Right cardiac atrium (tissue), 5 donors: ENCODE measurements around the gene THSD4. TPM values are rescaled to one million over a fixed set of nuclear protein-coding genes. Genes with fewer than 3 reads are reported as not detected.
"Not testable (repeated sequence)": the region's sequence is repeated elsewhere in the genome, so short reads cannot be mapped to it uniquely, and the experiment has no call there.

Source experiments
- ATAC-seq, 2 donors: fragments of 200-7000 bp; cut with Tn5 transposase; one replicate each; pipeline versions ENCODE4 v1.8.0 to v1.9.1; 2020; ENCODE audit warnings: moderate library complexity in 2 of 2, mild to moderate bottlenecking in 1 of 2
- DNase-seq, 3 donors: peaks; one replicate each; pipeline ENCODE4 v3.0.0-alpha.2; 2020
- H3K27ac ChIP-seq: one replicate; pipeline ENCODE4 v1.5.1; 2013; ENCODE audit warnings: mild to moderate bottlenecking, low read length, control low read depth, moderate library complexity
- H3K27me3 ChIP-seq: one replicate; pipeline ENCODE4 v1.6.1; 2013; ENCODE audit not compliant: control insufficient read depth, insufficient read depth
- H3K4me1 ChIP-seq: one replicate; pipeline ENCODE4 v1.6.1; 2013; ENCODE audit warnings: low read length; ENCODE audit not compliant: control insufficient read depth, insufficient read depth
- H3K4me3 ChIP-seq: one replicate; pipeline ENCODE4 v1.5.1; 2013; ENCODE audit warnings: low read length, control low read depth
- H3K9me3 ChIP-seq: one replicate; pipeline ENCODE4 v1.6.1; 2013; ENCODE audit warnings: low read length; ENCODE audit not compliant: control insufficient read depth
- WGBS: extraction: QIAGEN DNeasy Blood & Tissue Kit; methylation state at CpG from one replicate; pipeline ENCODE4 v1.1.7; 2013; 5-methylcytosine and 5-hydroxymethylcytosine counted together
- intact Hi-C, 4 donors: fragments of 100-400 bp; cut with DNase I; formaldehyde crosslinking; loops; one replicate each; pipeline versions ENCODE4 v1.11.0 to v1.14.0; 2022 to 2023
- polyA plus RNA-seq: library from polyadenylated mRNA; stranded (reverse); fragments of 200-250 nt; gene quantifications from one replicate; pipeline ENCODE4 v1.2.3, GENCODE V29; 2013
- total RNA-seq, 4 donors: library from RNA; stranded (reverse); fragmentation: NEBNext Ultra II Directional; extraction: Animal tissue kit (Norgen Biotek cat#: 25700); gene quantifications; one replicate each; pipeline ENCODE4 v1.2.1, GENCODE V29; 2021
- donor health status: healthy with polysubstance abuse.
- donor health status: DM: no; HTN: yes; CAD: no.
- donor health status: DM: no; HTN: no; CAD: no.
- donor health status: DM: no; HTN: yes; CAD: no; lungs with severe emphysema.
- donor health status: DM: yes; HTN: yes; CAD: no.

Gene THSD4
- total and polyA plus RNA-seq, 5 donors, result 40.5 to 93.8 (median 67.3) TPM

DNA sequence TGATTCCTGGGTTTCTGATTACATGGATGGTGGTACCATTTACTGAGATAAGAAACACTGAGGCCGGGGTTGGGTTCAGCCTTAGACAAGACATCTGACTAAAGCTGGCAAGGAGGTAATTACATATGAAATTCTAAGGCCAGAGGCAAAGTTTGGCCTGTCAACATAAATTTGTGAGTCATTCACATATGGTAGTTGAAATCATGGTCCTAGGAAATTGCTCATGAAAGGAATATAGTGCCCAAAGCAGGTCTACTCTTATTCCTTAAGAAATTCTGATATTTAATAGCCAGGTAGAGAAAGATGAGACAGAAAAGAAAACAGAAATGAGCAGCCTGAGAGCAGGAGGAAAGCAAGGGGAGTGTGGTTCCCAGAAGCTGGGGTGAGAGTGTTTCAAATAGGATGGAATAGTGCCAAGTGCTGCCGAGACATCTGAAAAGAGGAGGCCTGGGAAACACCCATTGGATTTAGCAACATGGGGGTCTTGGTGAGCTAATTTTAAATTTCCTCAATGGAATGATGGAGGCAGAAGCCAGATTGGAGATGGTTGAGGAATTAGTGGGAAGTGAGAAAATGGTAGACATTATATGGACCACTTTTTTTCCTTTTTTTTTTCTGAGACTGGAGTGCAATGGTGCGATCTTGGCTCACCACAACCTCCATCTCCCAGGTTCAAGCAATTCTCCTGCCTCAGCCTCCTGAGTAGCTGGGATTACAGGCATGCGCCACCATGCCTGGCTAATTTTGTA, 610.1 kb downstream of the THSD4 start:
- H3K4me1 ChIP-seq, H3K4me3 ChIP-seq, ATAC-seq, H3K9me3 ChIP-seq, DNase-seq, H3K27ac ChIP-seq, H3K27me3 ChIP-seq, intact Hi-C loops: not testable (repeated sequence)
- 81% methylated on average over 4 of the region's 4 CpGs for WGBS

DNA sequence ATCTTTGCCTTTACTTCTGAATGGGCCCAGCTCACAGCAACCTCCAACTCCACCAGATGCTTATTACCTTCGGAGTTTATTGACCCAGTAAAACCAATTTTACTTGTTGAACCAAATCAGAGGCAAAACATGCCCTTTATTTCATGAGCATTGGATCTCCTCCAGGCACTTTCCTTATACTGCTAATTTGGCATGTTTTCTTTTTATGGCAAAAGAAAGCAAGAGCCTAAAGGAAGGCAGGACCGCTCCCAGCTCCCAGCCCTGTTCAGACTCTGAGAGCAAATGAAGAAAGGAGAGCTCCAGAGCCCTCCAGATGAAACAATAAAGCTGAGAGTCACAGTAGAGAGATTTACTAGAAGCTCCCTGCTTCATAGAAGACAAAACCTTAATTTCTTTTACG, 613.6 kb downstream of the THSD4 start:
- WGBS, result 87% methylated on average over 3 of the region's 3 CpGs
- no peaks in the 10 kb centered on the region for H3K9me3 ChIP-seq
- H3K4me1 ChIP-seq, result no peaks in the 10 kb centered on the region
- no peak overlapping the region for H3K27ac ChIP-seq
- no peak overlapping the region for H3K4me3 ChIP-seq
- DNase-seq (no peak), ATAC-seq (no peak)
- intact Hi-C loops, result no loop called here
- H3K27me3 ChIP-seq, result no peaks in the 10 kb centered on the region

DNA sequence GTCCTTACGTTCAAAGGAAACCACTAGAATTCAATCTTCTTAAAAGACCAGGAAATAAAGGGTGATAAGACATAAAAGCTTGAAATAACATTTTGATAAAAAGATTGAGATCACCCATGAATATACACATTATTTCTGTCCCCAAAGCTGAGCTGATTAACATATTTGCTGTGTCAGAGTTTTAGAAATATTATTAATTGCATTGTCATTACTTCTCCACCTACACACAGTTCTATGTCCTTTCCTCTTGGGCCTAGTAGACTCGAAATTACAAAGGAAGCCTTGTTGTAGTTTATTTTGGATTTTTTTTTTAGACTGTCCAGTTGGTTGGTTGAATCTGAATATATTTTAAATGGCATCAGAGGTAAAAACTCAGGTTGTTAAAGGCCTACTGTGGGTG, 614.0 kb downstream of the THSD4 start:
- ATAC-seq, result no peak
- Histone ChIP-seq H3K27ac (no peak overlapping the region), H3K9me3 (no peaks in the 10 kb centered on the region), H3K4me1 (no peaks in the 10 kb centered on the region), H3K27me3 (no peaks in the 10 kb centered on the region), H3K4me3 (no peak overlapping the region)
- intact Hi-C loops, result no loop called here
- DNase-seq, result no peak
- 55% methylated on average over 2 of the region's 2 CpGs for whole genome bisulfite sequencing

DNA sequence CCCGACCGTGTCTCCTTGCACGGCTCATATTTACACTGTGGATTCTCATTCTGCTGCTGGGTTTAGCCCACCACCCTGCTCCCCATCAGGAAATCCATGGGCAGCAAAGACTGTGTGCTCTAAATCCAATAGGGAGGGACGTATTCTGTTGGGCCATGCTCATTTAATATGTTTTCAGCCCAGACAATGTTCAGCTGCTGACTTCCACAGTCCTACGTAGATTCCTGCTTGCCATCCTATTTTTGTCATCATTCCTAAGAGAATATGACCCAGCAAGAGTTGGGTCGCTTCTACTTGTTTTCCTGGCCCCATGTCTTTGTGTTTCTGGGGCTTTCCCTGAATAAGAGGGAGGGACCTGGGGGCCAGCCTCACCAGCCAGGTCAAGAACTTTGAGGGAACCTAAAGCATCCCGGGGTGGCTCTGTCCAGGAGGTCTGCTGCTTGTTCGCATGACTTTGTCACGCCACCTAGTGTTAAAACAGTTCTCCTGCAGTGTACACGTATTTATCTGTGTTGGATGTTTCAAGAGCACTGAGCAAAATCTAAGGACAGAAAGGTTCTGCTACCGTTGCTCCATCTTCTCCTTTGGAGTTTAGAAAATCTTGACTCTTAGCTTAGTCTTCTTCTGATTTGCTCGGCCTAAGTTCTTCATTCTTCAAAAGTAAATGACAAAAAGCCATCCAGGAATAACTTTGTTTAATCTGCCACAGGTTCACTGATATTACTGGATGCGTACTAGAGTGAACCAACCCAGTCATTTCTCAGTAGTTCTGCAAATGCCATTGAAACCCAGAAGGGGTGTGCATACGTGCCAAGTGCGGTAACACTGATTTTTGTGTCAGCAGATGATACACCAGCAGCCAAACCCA, 615.2 kb downstream of the THSD4 start:
- intact Hi-C loops, result loop anchor here (5.0 kb wide), 3 partner anchors 153 to 283 kb away; no protein-coding TSS in a partner anchor
- 44% methylated on average over 15 of the region's 15 CpGs for WGBS
- H3K4me1 ChIP-seq, result no peaks in the 10 kb centered on the region
- DNase-seq, result peak in 2 of 3 donors; percentile 41 to 72
- no peaks in the 10 kb centered on the region for H3K9me3 ChIP-seq
- no peaks in the 10 kb centered on the region for H3K27me3 ChIP-seq
- H3K4me3 ChIP-seq, result no peak overlapping the region
- H3K27ac ChIP-seq, result no peak overlapping the region
- peak; percentile 86 for ATAC-seq

DNA sequence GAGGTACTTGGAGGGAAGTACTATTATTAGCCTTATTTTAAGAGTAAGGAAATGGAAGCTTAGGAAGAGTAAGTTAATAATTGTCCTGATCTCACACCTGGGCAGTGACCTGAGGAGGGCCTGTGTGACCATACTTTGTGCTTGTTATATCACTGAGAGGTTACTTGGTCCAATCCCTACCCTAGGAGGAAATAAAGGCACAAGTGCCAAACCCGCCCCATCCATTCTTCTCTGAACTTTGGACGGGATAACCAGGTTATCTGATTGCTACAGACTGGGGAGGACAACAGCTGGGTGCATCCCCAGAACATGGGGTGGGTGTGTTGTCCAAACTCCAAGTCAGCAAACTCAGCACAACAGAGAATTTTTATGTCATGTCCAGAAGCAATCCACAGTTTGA, 617.4 kb downstream of the THSD4 start:
- WGBS, result 66% methylated on average over 2 of the region's 2 CpGs
- Histone ChIP-seq H3K27ac (no peak overlapping the region), H3K9me3 (no peaks in the 10 kb centered on the region), H3K27me3 (no peaks in the 10 kb centered on the region), H3K4me3 (no peak overlapping the region), H3K4me1 (no peaks in the 10 kb centered on the region)
- ATAC-seq (no peak), DNase-seq (no peak)
- intact Hi-C loops, result loop anchor here (5.0 kb wide), 3 partner anchors 155 to 285 kb away; no protein-coding TSS in a partner anchor

DNA sequence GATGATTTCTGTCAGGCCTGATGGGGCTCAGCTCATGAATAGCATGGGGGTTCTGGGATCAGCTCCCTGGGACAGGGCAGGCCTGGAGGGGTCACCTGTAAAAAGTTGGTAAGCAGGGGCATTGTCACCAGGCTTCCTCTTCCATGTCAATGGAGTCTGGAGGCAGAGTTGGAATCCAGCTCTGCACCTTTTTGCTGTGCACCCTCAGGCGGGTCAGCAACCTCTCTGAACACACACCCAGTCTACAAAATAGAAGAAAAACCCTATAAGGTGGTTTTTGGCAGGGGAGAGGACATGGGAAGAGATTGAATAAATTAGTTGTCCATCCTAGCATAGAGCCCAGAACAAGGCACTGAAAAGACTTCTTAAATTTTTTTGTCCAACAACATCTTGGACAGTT, 617.9 kb downstream of the THSD4 start:
- Histone ChIP-seq H3K4me3 (no peak overlapping the region), H3K27me3 (no peaks in the 10 kb centered on the region), H3K4me1 (no peaks in the 10 kb centered on the region), H3K27ac (no peak overlapping the region), H3K9me3 (no peaks in the 10 kb centered on the region)
- intact Hi-C loops, result loop anchor here (5.0 kb wide), 3 partner anchors 156 to 286 kb away; no protein-coding TSS in a partner anchor
- DNase-seq (no peak), ATAC-seq (no peak)
- WGBS, result 98% methylated on average over 1 of the region's 1 CpG

DNA sequence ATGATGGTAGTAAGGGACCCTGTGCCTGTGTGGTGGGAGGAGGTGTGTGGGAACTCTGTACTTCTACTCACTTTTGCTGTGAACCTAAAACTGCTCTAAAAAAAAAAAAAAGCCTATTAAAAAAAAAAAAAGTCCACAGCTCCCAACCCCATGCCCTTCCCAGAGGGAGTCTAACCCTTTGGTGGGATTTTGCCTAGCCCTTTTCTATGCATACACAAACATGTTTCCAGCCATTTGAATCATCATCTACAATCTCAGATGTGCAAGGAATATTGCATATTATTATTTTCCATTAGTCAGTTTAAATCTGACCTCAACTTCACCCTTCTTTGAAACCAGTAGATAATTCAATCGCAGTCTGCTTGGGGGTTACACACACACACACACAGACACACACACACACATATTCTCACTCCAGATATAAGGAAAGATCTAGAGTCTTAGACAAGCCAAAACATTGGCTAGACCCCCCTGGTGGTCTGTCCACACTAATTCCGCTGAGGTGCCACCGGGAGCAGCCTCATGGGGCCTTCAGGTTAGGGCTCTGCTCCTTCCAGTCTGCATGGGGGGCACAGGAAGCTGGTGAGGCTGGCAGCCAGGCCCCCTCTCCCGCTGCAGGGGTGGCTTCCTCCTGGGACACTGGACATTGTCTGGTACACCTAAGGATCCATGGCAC, 619.6 kb downstream of the THSD4 start:
- Histone ChIP-seq H3K9me3 (no peaks in the 10 kb centered on the region), H3K4me1 (no peaks in the 10 kb centered on the region), H3K27ac (no peak overlapping the region), H3K27me3 (no peaks in the 10 kb centered on the region), H3K4me3 (no peak overlapping the region)
- 84% methylated on average over 4 of the region's 4 CpGs for WGBS
- DNase-seq, result no peak
- no peak for ATAC-seq
- intact Hi-C loops, result loop anchor here (5.0 kb wide), 3 partner anchors 158 to 288 kb away; no protein-coding TSS in a partner anchor

DNA sequence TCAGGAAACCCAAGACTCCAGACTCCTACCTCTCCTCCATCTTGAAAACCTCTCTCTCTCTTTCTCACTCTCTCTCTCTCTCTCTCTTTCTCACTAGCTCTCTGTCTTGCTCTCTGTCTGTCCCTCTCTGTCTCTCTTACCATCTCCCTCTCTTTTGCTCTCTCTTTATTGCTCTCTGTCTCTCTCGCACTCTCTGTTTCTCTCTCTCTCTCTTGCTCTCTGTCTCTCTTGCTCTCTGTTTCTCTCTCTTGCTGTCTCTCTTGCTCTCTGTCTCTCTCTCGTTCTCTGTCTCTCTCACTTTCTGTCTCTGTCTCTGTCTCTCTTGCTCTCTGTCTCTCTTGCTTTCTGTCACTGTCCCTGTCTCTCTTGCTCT, 620.1 kb downstream of the THSD4 start:
- H3K27ac ChIP-seq, result no peak overlapping the region
- ATAC-seq (no peak), DNase-seq (no peak)
- no peaks in the 10 kb centered on the region for H3K4me1 ChIP-seq
- H3K9me3 ChIP-seq, result no peaks in the 10 kb centered on the region
- no peak overlapping the region for H3K4me3 ChIP-seq
- intact Hi-C loops, result no loop called here
- 93% methylated on average over 2 of the region's 2 CpGs for WGBS
- no peaks in the 10 kb centered on the region for H3K27me3 ChIP-seq

DNA sequence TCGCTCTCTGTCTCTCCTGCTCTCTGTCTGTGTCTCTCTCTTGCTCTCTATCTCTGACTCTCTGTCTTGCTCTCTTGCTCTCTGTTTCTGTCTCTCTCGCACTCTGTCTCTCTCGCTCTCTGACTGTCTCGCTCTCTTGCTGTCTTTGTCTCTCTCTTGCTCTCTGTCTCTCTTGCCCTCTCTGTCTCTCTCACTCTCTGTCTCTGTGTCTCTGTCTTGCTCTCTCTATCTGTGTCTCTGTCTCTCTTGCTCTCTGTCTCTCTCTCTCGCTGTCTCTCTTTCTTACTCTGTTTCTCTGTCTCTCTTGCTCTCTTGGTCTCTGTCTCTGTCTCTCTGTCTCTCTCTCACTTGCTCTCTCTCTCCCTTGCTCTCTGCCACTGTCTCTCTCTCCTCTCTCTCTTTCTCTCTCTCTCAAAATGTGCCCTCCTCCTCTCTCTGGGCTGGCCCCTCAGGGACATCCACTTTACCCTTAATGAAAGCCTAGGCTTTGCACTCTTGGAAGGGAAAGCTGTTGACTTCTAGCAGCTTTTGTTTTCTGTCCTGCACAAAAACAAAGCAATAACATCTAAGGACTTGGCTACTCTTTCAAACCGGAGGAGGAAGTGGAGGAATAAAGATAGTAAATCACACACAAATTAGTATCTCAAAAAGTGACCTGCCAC, 621.1 kb downstream of the THSD4 start:
- no peak for ATAC-seq
- no peak for DNase-seq
- Histone ChIP-seq H3K27ac (no peak overlapping the region), H3K4me1 (no peaks in the 10 kb centered on the region), H3K9me3 (no peaks in the 10 kb centered on the region), H3K4me3 (no peak overlapping the region), H3K27me3 (no peaks in the 10 kb centered on the region)
- WGBS, result 88% methylated on average over 6 of the region's 6 CpGs
- intact Hi-C loops, result no loop called here

DNA sequence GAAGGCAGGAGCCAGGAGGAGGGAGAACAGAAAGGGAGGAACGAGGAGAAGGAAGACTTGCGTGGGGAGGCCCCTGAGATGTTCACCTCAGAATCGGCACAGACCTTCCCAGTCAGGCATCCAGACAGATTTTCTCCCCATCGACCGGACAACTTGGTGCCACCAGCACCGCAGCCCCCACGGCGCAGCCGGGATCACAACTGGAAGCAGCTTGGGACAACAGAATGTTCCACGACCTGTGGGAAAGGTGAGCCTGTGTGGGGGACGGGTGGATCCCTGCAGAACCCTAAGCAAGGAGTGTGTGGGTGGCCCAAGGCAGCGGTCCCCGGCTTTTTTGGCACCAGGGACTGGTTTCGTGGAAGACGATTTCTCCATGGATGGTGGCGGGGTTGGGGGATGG, 622.5 kb downstream of the THSD4 start:
- Histone ChIP-seq H3K4me3 (no peak overlapping the region), H3K9me3 (no peaks in the 10 kb centered on the region), H3K27me3 (no peaks in the 10 kb centered on the region), H3K27ac (no peak overlapping the region), H3K4me1 (no peaks in the 10 kb centered on the region)
- no peak for DNase-seq
- intact Hi-C loops, result no loop called here
- no peak for ATAC-seq
- 94% methylated on average over 16 of the region's 16 CpGs for WGBS
